Measurements from ENCODE around the gene ROCK2. TPM values are rescaled to one million over a fixed set of nuclear protein-coding genes. Genes with fewer than 3 reads are reported as not detected.
"Not testable (repeated sequence)": the region's sequence is repeated elsewhere in the genome, so short reads cannot be mapped to it uniquely, and the experiment has no call there.

Gene ROCK2
- polyA plus RNA-seq, 1 experiment = 6.0 TPM

DNA sequence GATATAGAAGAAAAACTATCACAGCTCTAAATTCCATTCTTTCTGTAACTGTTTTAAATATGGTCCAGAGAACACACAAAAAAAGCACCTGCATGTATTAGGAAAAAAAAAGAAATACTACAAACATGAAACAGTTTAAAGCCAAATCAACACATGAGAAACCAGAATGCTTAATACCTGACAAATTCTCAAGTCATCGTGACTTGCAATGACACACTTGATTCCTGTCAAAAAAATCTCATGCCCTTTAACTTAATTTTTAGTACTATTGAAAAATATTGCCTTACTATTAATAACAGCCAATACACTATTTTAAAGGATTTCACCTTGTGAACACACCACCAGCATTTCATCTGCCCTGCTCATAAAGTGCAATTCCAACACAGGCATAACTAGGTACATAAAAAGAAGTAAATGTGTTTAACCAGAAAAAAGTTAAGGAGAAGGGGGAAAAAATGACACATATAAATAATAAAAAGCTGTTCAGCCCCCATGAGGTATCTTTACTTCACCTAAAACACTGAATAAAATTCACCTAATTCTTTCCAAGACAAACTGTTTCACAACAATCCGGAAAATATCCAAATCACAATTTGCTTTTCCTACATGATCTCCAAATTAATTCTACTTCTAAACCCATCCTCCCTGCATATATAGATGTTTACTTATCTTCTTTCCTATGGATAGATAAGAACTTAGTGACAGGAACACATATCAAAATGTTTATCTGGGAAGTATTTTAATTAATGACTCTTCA lies 10.8 kb downstream of the ROCK2 start:
- Histone ChIP-seq H3K4me3 (ENCODE audit: low read depth, low read length) (no peak overlapping the region), H3K36me3 (ENCODE audit: control insufficient read depth, insufficient read depth, low read length) (no peaks in the 10 kb centered on the region), H3K27me3 (ENCODE audit: control insufficient read depth, insufficient read depth, low read length) (no peaks in the 10 kb centered on the region)
- DNase-seq (ENCODE audit: low read depth) = no peak
- TF ChIP-seq, protein P1, sequence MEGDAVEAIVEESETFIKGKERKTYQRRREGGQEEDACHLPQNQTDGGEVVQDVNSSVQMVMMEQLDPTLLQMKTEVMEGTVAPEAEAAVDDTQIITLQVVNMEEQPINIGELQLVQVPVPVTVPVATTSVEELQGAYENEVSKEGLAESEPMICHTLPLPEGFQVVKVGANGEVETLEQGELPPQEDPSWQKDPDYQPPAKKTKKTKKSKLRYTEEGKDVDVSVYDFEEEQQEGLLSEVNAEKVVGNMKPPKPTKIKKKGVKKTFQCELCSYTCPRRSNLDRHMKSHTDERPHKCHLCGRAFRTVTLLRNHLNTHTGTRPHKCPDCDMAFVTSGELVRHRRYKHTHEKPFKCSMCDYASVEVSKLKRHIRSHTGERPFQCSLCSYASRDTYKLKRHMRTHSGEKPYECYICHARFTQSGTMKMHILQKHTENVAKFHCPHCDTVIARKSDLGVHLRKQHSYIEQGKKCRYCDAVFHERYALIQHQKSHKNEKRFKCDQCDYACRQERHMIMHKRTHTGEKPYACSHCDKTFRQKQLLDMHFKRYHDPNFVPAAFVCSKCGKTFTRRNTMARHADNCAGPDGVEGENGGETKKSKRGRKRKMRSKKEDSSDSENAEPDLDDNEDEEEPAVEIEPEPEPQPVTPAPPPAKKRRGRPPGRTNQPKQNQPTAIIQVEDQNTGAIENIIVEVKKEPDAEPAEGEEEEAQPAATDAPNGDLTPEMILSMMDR (IDR thresholded peaks at IDR 0.05; ENCODE audit: insufficient read depth, low read depth, low read length) = no peak
- POLR2A ChIA-PET = no interaction called here
- CTCF ChIA-PET = interaction anchor here (0.6 to 1.0 kb wide), 2 partner anchors 7 to 78 kb away, joined by 3 read pairs; no protein-coding TSS in a partner anchor

DNA sequence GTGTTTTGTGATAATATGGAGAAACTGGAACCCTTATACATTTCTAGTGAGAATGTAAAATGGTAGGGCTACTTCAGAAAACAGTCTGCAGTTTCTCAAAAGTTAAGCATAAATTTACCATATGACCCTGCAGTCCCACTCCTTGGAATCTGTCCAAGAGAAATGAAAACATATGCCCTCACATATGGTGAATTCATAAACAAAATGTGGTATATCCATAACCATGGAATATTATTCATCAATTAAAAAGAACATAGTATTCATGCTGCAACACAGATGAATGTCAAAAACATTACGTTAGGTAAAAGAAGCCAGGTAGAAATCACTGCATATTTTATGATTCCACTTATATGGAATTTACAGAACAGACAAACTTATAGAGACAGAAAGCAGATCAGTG lies 11.8 kb downstream of the ROCK2 start:
- Histone ChIP-seq H3K27me3 (ENCODE audit: control insufficient read depth, insufficient read depth, low read length) (no peaks in the 10 kb centered on the region), H3K36me3 (ENCODE audit: control insufficient read depth, insufficient read depth, low read length) (no peaks in the 10 kb centered on the region), H3K4me3 (ENCODE audit: low read depth, low read length) (no peak overlapping the region)
- DNase-seq (ENCODE audit: low read depth) = no peak
- TF ChIP-seq, protein P1 (IDR thresholded peaks at IDR 0.05; ENCODE audit: insufficient read depth, low read depth, low read length) = no peak
- POLR2A ChIA-PET = no interaction called here
- CTCF ChIA-PET = interaction anchor here (1.0 kb wide), 1 partner anchor 79 kb away, joined by 3 read pairs; no protein-coding TSS in a partner anchor

DNA sequence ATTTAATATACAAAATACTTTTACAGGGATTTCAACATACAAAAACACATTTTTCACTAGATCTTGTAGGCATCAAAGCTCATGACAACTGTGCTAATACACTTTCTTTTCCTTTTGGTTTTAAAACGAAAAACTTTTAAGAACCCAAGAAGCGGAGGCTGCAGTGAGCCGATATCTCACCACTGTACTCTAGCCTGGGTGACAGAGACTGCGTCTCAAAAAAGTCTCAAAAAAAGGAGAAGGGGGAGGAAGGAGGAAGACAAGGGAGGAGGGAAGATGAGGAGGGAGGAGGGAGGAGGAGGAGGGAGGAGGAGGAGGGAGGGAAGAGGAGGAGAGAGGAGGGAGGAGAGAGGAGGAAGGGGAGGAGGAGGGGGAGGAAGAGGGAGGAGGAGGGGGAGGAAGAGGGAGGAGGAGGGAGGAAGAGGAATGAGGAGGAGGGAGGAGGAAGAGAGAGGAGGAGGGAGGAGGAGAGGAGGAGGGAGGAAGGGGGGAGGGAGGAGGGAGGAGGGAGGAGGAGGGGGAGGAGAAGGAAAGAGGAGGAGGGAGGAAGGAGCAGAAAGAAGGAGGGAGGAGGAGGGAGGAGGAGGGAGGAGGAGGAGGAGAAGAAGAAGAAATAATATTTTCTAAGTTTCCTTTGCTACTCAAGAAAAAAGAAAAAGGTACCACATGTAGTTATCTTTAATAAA lies 13.8 kb downstream of the ROCK2 start:
- no peak for DNase-seq (ENCODE audit: low read depth)
- peak overlapping the region; percentile 18 for H3K4me3 ChIP-seq (ENCODE audit: low read depth, low read length)
- TF ChIP-seq, protein P1 (IDR thresholded peaks at IDR 0.05; ENCODE audit: insufficient read depth, low read depth, low read length) = no peak
- ChIA-PET CTCF (interaction anchor here (1.0 to 1.3 kb wide), 3 partner anchors 12 to 198 kb away, joined by 3 to 4 read pairs (median 4); a partner anchor contains a TSS), POLR2A (no interaction called here)
- no peaks in the 10 kb centered on the region for H3K27me3 ChIP-seq (ENCODE audit: control insufficient read depth, insufficient read depth, low read length)
- no peaks in the 10 kb centered on the region for H3K36me3 ChIP-seq (ENCODE audit: control insufficient read depth, insufficient read depth, low read length)

DNA sequence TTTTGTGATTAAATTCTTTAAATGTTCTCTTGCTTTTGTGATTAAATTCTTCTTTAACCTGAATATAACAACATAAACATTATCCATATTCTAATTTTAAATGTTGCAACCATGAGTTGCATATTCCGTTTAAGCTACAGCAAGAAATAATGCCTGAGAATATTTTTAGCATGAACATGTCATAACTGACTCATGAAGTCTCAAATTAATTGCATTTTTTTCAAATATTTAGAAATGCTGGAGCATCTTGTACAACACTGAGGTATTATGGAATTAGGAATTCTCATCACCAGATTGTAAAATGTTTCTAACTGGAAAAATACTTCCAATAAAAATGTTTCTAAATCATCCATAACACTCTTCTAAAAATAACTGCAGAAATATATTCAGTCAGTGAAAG lies 14.7 kb downstream of the ROCK2 start:
- TF ChIP-seq, protein P1 (IDR thresholded peaks at IDR 0.05; ENCODE audit: insufficient read depth, low read depth, low read length) = no peak
- ChIA-PET POLR2A (no interaction called here), CTCF (interaction anchor here (1.3 kb wide), 1 partner anchor 34 kb away, joined by 4 read pairs; no protein-coding TSS in a partner anchor)

DNA sequence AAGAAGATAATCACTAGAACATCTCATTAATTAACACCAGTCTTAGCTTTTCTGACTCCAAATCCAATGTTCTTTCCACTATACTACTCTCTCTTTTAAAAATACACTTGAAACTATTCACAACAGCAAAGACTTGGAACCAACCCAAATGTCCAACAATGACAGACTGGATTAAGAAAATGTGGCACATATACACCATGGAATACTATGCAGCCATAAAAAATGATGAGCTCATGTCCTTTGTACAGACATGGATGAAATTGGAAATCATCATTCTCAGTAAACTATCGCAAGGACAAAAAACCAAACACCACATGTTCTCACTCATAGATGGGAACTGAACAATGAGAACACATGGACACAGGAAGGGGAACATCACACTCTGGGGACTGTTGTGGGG lies 15.9 kb downstream of the ROCK2 start:
- DNase-seq (ENCODE audit: low read depth); H3K27me3 ChIP-seq (ENCODE audit: control insufficient read depth, insufficient read depth, low read length); CTCF ChIA-PET; H3K4me3 ChIP-seq (ENCODE audit: low read depth, low read length); H3K36me3 ChIP-seq (ENCODE audit: control insufficient read depth, insufficient read depth, low read length); POLR2A ChIA-PET: not testable (repeated sequence)

More for the DNA sequence above, 14.7 kb downstream of the ROCK2 start:
- peak; percentile 41 for DNase-seq (ENCODE audit: low read depth)
- Histone ChIP-seq H3K27me3 (ENCODE audit: control insufficient read depth, insufficient read depth, low read length) (no peaks in the 10 kb centered on the region), H3K36me3 (ENCODE audit: control insufficient read depth, insufficient read depth, low read length) (no peaks in the 10 kb centered on the region), H3K4me3 (ENCODE audit: low read depth, low read length) (no peak overlapping the region)
